ENCODE measurements around the gene LRMDA.

The LRMDA gene

DNA sequence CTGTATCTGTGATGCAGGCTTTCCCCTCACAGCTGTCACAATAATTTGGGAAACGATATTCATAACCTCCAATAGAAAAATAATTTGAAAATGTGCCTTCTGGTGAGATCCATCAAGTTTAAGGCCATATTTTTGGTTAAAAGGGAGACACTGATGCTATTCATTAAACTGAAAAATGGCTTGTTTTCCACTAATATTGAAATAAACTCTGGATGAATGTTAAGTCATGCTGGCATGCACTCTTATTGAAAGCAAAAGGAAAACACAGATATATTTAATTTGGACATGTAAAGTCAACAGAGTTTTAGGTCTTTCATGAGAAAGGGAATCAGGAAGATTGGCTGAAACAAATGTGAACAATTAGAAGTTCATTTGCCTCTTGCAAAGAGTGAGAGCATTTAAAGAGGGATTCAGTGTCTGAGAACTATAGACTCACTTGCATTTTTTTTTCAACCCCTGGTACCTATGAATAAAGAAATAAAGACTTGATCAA is 879.2 kb downstream of the LRMDA start:
- no peak for DNase-seq (ENCODE audit: low read depth in 1 of 2, low spot score in 1 of 2)

GRCh38 chr10:76311752-76312636 is 880.6 kb downstream of the LRMDA start:
- DNase-seq (ENCODE audit: low read depth in 1 of 2, low spot score in 1 of 2): no peak

- no peak for DNase-seq (ENCODE audit: low read depth in 1 of 2, low spot score in 1 of 2)
Observed at GRCh38 chr10:76315240-76315639, 883.8 kb downstream of the LRMDA start.

DNA sequence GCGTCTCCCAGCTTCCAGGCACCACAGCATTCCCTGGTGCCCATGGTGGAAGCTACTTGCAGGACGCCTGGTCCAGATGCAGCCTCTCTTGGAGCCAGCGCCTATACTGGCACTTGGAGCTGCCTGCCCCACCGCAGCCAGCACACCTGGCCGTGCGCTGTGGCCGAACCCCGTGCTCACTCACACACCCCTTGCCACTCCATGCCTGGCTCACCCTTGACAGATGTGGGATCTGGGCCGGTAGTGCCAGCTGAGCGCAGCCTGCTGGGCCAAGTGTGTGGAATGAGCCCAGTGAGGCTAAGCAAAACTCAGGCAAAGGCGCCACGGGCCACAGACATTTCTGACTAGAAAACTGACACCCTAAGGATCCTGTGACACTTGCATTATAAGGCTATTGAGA is 884.8 kb downstream of the LRMDA start:
- no peak for DNase-seq (ENCODE audit: low read depth in 1 of 2, low spot score in 1 of 2)

GRCh38 chr10:76317078-76317477 is 885.7 kb downstream of the LRMDA start:
- DNase-seq (ENCODE audit: low read depth in 1 of 2, low spot score in 1 of 2): no peak

DNA sequence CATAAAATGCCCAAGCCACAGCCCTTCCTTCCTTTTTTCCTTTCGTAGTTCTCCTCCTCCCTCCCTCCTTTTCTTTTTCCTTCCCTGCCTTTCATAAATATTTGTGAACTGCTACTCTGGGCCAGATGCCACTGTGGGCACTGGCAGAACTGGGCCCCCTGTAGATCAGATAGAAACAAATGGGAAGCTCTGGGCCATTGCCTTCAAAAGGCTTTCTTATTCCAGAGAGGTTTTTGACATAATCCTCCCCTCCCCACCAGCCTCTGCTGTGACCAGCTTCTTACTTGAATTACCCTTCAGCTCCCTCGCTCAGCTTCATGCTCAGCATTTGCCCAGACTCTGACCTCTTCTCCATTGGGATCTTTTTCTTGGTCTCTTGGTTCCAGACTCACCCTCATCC is 886.8 kb downstream of the LRMDA start:
- DNase-seq (ENCODE audit: low read depth in 1 of 2, low spot score in 1 of 2): no peak

GRCh38 chr10:76319661-76320060 is 888.2 kb downstream of the LRMDA start:
- DNase-seq (ENCODE audit: low read depth in 1 of 2, low spot score in 1 of 2): no peak

GRCh38 chr10:76324283-76324682 is 892.9 kb downstream of the LRMDA start:
- no peak for DNase-seq (ENCODE audit: low read depth in 1 of 2, low spot score in 1 of 2)

DNA sequence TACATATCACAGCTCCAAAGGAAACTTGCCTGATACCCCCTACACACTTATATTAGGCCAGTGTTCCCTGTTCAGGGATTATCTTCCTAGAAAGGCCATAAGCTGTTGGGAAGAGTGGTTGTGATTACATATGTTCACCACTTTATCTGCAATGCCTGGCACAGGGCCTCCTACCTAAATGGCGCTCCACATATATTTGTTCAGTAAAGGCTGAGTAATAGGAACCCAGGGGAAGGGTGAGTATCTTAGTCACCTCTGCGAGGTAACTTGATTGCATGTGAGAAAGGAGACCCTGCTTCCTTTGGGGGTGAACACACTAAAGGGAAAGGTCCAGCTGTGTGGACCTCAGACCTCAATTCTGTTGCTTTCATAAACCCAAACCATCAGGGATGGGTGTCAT is 896.0 kb downstream of the LRMDA start:
- DNase-seq (ENCODE audit: low read depth in 1 of 2, low spot score in 1 of 2): no peak

GRCh38 chr10:76328348-76328747 is 896.9 kb downstream of the LRMDA start:
- DNase-seq (ENCODE audit: low read depth in 1 of 2, low spot score in 1 of 2): no peak

GRCh38 chr10:76329891-76330575 is 898.6 kb downstream of the LRMDA start:
- no peak for DNase-seq (ENCODE audit: low read depth in 1 of 2, low spot score in 1 of 2)

- no peak for DNase-seq (ENCODE audit: low read depth in 1 of 2, low spot score in 1 of 2)
Observed at GRCh38 chr10:76331742-76332141, 900.3 kb downstream of the LRMDA start.

- DNase-seq (ENCODE audit: low read depth in 1 of 2, low spot score in 1 of 2): no peak
Observed at GRCh38 chr10:76333326-76333725, 901.9 kb downstream of the LRMDA start.

DNA sequence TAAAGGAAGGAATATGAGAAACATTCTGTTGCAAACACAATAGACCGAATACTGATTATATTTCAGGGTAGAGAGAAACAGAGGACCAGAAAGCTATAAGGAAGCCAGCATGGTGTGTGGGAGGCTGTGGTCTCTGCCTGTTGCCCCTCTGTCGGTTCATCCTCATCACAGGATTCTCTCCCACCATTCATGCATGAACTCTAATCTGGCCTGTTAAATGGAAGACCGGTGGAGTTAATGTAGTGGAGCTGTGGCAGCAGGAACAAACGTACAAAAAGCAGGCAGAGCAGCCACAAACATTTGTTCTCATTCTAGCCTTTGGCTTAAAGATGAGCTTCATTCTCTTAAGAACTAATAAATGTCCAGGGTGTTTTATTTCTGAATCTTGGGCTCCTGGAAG is 902.4 kb downstream of the LRMDA start:
- DNase-seq (ENCODE audit: low read depth in 1 of 2, low spot score in 1 of 2): no peak

DNA sequence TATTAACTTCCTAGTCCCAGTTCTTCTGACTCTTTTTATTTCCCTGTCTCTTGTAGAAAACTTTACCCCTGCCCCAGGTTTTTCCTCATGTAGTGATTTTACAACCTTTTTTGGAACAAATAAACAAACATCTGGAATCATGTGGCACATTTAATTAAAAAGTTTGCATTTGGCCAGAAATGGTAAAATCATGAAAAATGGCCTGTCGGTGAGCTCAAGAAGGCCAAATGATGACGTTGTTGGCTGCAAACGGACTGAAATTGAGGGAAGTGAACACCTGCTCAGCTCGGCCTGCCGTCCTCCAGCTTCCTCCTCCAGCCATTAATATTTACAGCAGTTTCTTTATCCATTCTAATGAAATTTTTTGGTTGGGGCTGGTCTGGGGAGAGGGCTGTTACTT is 902.8 kb downstream of the LRMDA start:
- DNase-seq (ENCODE audit: low read depth in 1 of 2, low spot score in 1 of 2): no peak

- DNase-seq (ENCODE audit: low read depth in 1 of 2, low spot score in 1 of 2): no peak
Observed at GRCh38 chr10:76336213-76336963, 905.0 kb downstream of the LRMDA start.

DNA sequence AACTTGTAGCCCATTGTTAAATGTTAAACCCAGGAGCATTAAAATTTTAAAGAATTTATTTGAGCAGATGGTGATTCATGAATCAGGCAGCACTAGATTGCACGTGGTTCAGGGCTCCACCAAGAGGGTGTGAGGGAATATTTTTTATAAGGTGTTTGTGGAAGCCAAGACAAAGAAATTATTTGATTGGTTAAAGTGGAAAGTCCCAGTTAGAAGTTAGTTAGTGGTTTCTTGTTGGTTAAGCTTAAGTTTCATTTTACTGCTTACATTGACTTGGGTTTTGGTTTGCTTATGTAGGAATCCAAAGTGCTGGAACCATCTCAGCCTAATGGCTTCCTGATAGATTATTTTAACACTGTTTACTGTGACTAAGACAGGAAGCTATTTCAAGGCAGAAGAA is 906.2 kb downstream of the LRMDA start:
- no peak for DNase-seq (ENCODE audit: low read depth in 1 of 2, low spot score in 1 of 2)

GRCh38 chr10:76338187-76338586 is 906.8 kb downstream of the LRMDA start:
- no peak for DNase-seq (ENCODE audit: low read depth in 1 of 2, low spot score in 1 of 2)

DNA sequence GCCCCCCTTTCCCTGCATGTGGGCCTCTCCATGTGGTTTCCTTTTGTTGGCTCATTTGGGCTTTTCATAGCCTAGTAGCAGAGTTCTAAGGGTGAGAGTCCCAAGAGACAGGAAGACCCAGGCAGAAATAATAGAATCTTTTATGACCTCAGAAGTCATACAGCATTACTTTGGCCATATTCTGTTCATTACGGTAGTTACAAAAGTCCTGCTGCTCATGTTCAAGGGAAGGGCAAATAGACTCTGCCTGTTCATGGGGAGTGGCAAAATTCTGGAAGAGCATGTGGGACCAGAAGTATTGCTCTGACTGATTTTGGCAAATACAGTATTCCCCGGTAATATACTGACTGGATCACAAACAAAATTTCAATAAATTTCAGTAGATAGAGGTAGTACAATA is 910.3 kb downstream of the LRMDA start:
- DNase-seq (ENCODE audit: low read depth in 1 of 2, low spot score in 1 of 2): no peak

- no peak for DNase-seq (ENCODE audit: low read depth in 1 of 2, low spot score in 1 of 2)
Observed at GRCh38 chr10:76342996-76343395, 911.6 kb downstream of the LRMDA start.

DNA sequence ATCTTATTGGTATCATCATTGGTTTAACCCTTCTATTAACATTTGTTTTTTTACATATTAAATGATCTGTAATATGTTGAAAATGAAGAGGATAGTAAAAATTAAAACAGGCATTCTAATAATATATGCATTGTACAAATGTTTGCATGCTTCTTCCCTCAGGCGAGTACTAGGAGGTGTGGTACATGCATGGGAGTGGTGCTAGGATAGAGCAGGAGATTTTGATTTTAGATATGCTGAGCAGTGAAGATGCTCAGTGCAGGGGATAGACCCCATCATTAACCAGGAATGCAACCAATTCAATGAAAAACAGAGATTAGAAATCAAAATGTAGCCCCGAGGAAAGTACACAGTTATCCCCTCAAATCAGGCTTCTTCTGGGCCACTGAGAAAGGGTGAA is 916.4 kb downstream of the LRMDA start:
- DNase-seq (ENCODE audit: low read depth in 1 of 2, low spot score in 1 of 2): no peak

- DNase-seq (ENCODE audit: low read depth in 1 of 2, low spot score in 1 of 2): no peak
Observed at GRCh38 chr10:76350583-76350982, 919.2 kb downstream of the LRMDA start.

All from stimulated activated CD4-positive, alpha-beta T cell treated with anti-CD3 and anti-CD28 coated beads, Interleukin-15, amount 100 ng/mL, for 1 hour (primary cell).